Measurements from ENCODE around the gene AADAC. TPM values are rescaled to one million over a fixed set of nuclear protein-coding genes. Genes with fewer than 3 reads are reported as not detected.

AADAC gene, protein sequence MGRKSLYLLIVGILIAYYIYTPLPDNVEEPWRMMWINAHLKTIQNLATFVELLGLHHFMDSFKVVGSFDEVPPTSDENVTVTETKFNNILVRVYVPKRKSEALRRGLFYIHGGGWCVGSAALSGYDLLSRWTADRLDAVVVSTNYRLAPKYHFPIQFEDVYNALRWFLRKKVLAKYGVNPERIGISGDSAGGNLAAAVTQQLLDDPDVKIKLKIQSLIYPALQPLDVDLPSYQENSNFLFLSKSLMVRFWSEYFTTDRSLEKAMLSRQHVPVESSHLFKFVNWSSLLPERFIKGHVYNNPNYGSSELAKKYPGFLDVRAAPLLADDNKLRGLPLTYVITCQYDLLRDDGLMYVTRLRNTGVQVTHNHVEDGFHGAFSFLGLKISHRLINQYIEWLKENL
- not detected in 2 replicates for total RNA-seq

DNA sequence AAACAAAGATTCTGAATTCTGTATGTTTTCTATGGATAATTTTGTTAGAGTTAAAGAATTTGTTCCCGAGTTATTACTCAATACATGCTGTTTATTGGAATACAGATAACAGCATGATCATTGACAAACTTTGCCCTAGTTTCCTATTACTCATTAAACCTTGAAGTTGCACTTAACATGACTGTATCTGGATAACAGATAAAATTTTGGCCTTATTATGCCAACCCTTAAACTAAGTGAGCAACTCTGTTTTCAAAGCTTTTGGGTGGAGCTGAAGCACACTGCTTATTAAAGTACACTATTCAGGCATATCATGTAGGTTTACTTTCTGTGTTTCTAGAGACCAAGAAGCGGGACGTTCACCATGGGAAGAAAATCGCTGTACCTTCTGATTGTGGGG is at the start of gene AADAC:
TSS of gene AADAC (plus strand) at position 318 of the 400 bp plus-strand sequence. CDS start at position 365, 47 bp downstream.

DNA sequence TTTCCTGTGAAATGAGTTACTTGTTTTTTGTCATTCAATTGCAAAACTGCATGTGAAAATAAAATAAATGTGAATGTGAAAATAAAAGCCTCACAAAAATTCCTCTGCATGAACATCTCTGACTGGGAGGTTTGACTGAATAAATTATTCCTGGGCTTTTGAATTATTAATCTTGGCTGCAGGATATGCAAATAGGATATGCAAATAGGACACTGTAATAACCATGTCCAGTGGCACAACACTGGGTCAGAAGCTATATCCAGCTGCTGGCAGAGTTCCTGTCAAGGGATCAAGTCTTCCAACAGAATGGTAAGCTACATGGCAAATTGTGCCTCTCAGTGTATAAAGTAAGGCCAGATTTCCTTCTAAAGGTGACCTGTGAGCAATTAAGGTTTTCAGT is 59.5 kb downstream of the AADAC start, which contains the start of gene SUCNR1:
TSS of gene SUCNR1 (plus strand) at position 246 of the 400 bp plus-strand sequence. CDS start 6,250 bp downstream, outside the sequence.

Other genes starting within 250 kb of the AADAC start
- gene AADACL2, start 80.2 kb upstream of the AADAC start, total RNA-seq, result not detected in 2 replicates
- gene SUCNR1, start 59.5 kb downstream of the AADAC start, total RNA-seq, result under 0.01 TPM in 1 of 2 replicates, not detected in the other